Astrocyte (in vitro differentiated cells and primary cell): ENCODE data around the gene MOCS3. TPM values are rescaled to one million over a fixed set of nuclear protein-coding genes. Genes with fewer than 3 reads are reported as not detected.

Experiments
- DNase-seq: peaks from one replicate; pipeline ENCODE4 v3.0.0-alpha.2; 2010; ENCODE audit warnings: low read depth
- FAIRE-seq: peaks from 2 replicates; lab custom pipeline; 2011; peaks lifted over from hg19 to GRCh38; lab: Jason Lieb, UNC
- H2AFZ ChIP-seq: 2 replicates; pipeline ENCODE4 v1.6.0; 2012; ENCODE audit warnings: low read depth, low read length, inconsistent platforms
- H3K27ac ChIP-seq: 2 replicates; pipeline ENCODE4 v1.5.1; 2011; ENCODE audit warnings: low read depth, low read length, inconsistent platforms
- H3K27me3 ChIP-seq: 2 replicates; pipeline ENCODE4 v1.6.0; 2011; ENCODE audit warnings: low read length, inconsistent platforms; ENCODE audit not compliant: insufficient read depth
- H3K36me3 ChIP-seq: 2 replicates; pipeline ENCODE4 v1.5.1; 2011; ENCODE audit warnings: low read length, inconsistent platforms; ENCODE audit not compliant: insufficient read depth
- H3K4me1 ChIP-seq: 2 replicates; pipeline ENCODE4 v1.5.1; 2011; ENCODE audit warnings: low read length, inconsistent platforms; ENCODE audit not compliant: insufficient read depth
- H3K4me2 ChIP-seq: 2 replicates; pipeline ENCODE4 v1.6.0; 2012; ENCODE audit warnings: low read length, inconsistent platforms
- H3K4me3 ChIP-seq: 2 replicates; pipeline ENCODE4 v1.5.1; 2011; ENCODE audit warnings: low read depth, mild to moderate bottlenecking, low read length, inconsistent platforms; ENCODE audit not compliant: insufficient read depth
- H3K79me2 ChIP-seq: 2 replicates; pipeline ENCODE4 v1.6.0; 2012; ENCODE audit warnings: mild to moderate bottlenecking, low read length, inconsistent platforms; ENCODE audit not compliant: insufficient read depth
- H3K9ac ChIP-seq: 2 replicates; pipeline ENCODE4 v1.6.0; 2012; ENCODE audit warnings: mild to moderate bottlenecking, low read length, inconsistent platforms
- H3K9me3 ChIP-seq: 2 replicates; pipeline ENCODE4 v1.5.1; 2012; ENCODE audit warnings: low read depth, mild to moderate bottlenecking, low read length, inconsistent platforms; ENCODE audit not compliant: insufficient read depth
- H4K20me1 ChIP-seq: 2 replicates; pipeline ENCODE4 v1.6.0; 2012; ENCODE audit warnings: low read length, inconsistent platforms; ENCODE audit not compliant: insufficient read depth
- H3K27ac Mint-ChIP-seq: one replicate; pipeline ENCODE4 v1.8.0; 2021; ENCODE audit warnings: mild to moderate bottlenecking, mixed read lengths; ENCODE audit not compliant: unreplicated experiment
- H3K27me3 Mint-ChIP-seq: one replicate; pipeline ENCODE4 v1.8.0; 2021; ENCODE audit warnings: low read depth, mixed read lengths; ENCODE audit not compliant: unreplicated experiment
- H3K36me3 Mint-ChIP-seq: one replicate; pipeline ENCODE4 v1.8.0; 2021; ENCODE audit warnings: low read depth, mixed read lengths; ENCODE audit not compliant: unreplicated experiment
- H3K4me1 Mint-ChIP-seq: one replicate; pipeline ENCODE4 v1.8.0; 2021; ENCODE audit warnings: low read depth, mixed read lengths; ENCODE audit not compliant: unreplicated experiment
- H3K4me3 Mint-ChIP-seq: one replicate; pipeline ENCODE4 v1.8.0; 2021; ENCODE audit warnings: mild to moderate bottlenecking, moderate library complexity, mixed read lengths; ENCODE audit not compliant: unreplicated experiment
- H3K9me3 Mint-ChIP-seq: one replicate; pipeline ENCODE4 v1.8.0; 2021; ENCODE audit warnings: mild to moderate bottlenecking, mixed read lengths; ENCODE audit not compliant: unreplicated experiment
- CTCF ChIP-seq: IDR thresholded peaks from 2 replicates; pipeline ENCODE4 v1.5.1; 2011; ENCODE audit warnings: low read depth, mild to moderate bottlenecking, inconsistent platforms, low read length, moderate library complexity; ENCODE audit not compliant: insufficient read depth
- EZH2 ChIP-seq: IDR thresholded peaks from 2 replicates; pipeline ENCODE4 v1.6.1; 2012; ENCODE audit warnings: mild to moderate bottlenecking, low read length, inconsistent platforms; ENCODE audit not compliant: insufficient read depth
- total RNA-seq: library from RNA; stranded (reverse); gene quantifications from 2 replicates; pipeline ENCODE4 v1.2.1, GENCODE V29; 2021

Gene MOCS3
- total RNA-seq, 1 donor from 2014 or later: 5.8 TPM

- Histone ChIP-seq H3K36me3 (peaks cover 24% of the 10 kb centered on the region), H3K9ac (no peak overlapping the region), H3K4me3 (no peak overlapping the region), H3K79me2 (peaks cover 41% of the 10 kb centered on the region), H3K9me3 (no peaks in the 10 kb centered on the region), H2AFZ (no peak overlapping the region), H4K20me1 (peaks cover 65% of the 10 kb centered on the region), H3K4me1 (no peaks in the 10 kb centered on the region), H3K27me3 (no peaks in the 10 kb centered on the region), H3K4me2 (no peak overlapping the region), H3K27ac (no peak overlapping the region)
- Mint-ChIP-seq H3K4me1 (no peaks in the 10 kb centered on the region), H3K36me3 (peaks cover 27% of the 10 kb centered on the region), H3K4me3 (no peak overlapping the region), H3K9me3 (no peaks in the 10 kb centered on the region), H3K27ac (no peak overlapping the region), H3K27me3 (peaks cover 19% of the 10 kb centered on the region)
- no peak for DNase-seq
- TF ChIP-seq EZH2 (no peak), CTCF (no peak)
- FAIRE-seq: no peak
These were observed 46.6 kb downstream of the MOCS3 start for GRCh38 chr20:51005214-51005613.

- Histone ChIP-seq H3K4me3 (no peak overlapping the region), H3K27me3 (no peaks in the 10 kb centered on the region), H3K79me2 (peaks cover 60% of the 10 kb centered on the region), H2AFZ (no peak overlapping the region), H3K9me3 (no peaks in the 10 kb centered on the region), H3K9ac (no peak overlapping the region), H3K4me2 (no peak overlapping the region), H3K27ac (no peak overlapping the region), H4K20me1 (peaks cover 67% of the 10 kb centered on the region), H3K36me3 (peaks cover 32% of the 10 kb centered on the region), H3K4me1 (no peaks in the 10 kb centered on the region)
- H3K27ac Mint-ChIP-seq: no peak overlapping the region
- H3K4me1 Mint-ChIP-seq: no peaks in the 10 kb centered on the region
- no peaks in the 10 kb centered on the region for H3K9me3 Mint-ChIP-seq
- H3K4me3 Mint-ChIP-seq: no peak overlapping the region
- H3K27me3 Mint-ChIP-seq: peaks cover 6% of the 10 kb centered on the region
- peaks cover 18% of the 10 kb centered on the region for H3K36me3 Mint-ChIP-seq
- no peak for DNase-seq
- TF ChIP-seq CTCF (no peak), EZH2 (no peak)
- FAIRE-seq: no peak
These were observed 50.1 kb downstream of the MOCS3 start for GRCh38 chr20:51008718-51009117.

GRCh38 chr20:51009303-51010042 lies 50.9 kb downstream of the MOCS3 start:
- Mint-ChIP-seq H3K4me3 (no peak overlapping the region), H3K9me3 (no peaks in the 10 kb centered on the region), H3K27me3 (peaks cover 6% of the 10 kb centered on the region), H3K36me3 (peaks cover 18% of the 10 kb centered on the region), H3K27ac (no peak overlapping the region), H3K4me1 (peaks cover 2% of the 10 kb centered on the region)
- no peak overlapping the region for H3K9ac ChIP-seq
- no peak for TF ChIP-seq EZH2
- TF ChIP-seq CTCF: no peak
- no peak overlapping the region for H2AFZ ChIP-seq
- H3K4me2 ChIP-seq: no peak overlapping the region
- H3K36me3 ChIP-seq: peaks cover 29% of the 10 kb centered on the region
- no peak overlapping the region for H3K4me3 ChIP-seq
- peaks cover 66% of the 10 kb centered on the region for H3K79me2 ChIP-seq
- H3K4me1 ChIP-seq: peaks cover 1% of the 10 kb centered on the region
- no peak overlapping the region for H3K27ac ChIP-seq
- FAIRE-seq: no peak
- no peak for DNase-seq
- no peaks in the 10 kb centered on the region for H3K9me3 ChIP-seq
- peaks cover 70% of the 10 kb centered on the region for H4K20me1 ChIP-seq
- H3K27me3 ChIP-seq: no peaks in the 10 kb centered on the region
